Ramos (cell line): ENCODE data around the gene THBS2.
"Not testable (repeated sequence)": the region's sequence is repeated elsewhere in the genome, so short reads cannot be mapped to it uniquely, and the experiment has no call there.

Source experiments
- in situ Hi-C: fragments of 300-500 bp; cut with MboI; formaldehyde crosslinking; loops from one replicate; pipeline ENCODE4 v1.14.3; 2022; ENCODE audit warnings: low sequenced_read_pairs; ENCODE audit not compliant: unreplicated experiment

The THBS2 gene

DNA sequence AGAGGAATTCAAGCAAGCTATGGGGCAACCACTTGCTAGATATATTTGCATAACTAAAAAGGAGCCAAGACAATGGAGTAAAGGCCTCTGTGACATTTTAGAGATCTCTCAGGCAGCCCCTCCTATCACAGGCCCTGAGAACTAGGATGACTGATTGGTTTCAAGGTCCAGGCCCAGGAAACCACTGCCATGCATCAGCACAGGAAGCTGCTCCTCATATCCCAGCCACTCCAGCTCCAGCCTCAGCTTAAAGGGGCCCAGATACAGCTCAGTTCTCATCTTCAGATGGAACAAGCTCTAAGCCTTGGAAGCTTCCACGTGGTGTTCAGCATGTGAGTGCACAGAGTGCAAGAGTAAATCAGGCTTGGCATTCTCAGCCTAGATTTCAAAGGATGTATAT lies 21.1 kb upstream of the THBS2 start:
- in situ Hi-C loops, result no loop called here

DNA sequence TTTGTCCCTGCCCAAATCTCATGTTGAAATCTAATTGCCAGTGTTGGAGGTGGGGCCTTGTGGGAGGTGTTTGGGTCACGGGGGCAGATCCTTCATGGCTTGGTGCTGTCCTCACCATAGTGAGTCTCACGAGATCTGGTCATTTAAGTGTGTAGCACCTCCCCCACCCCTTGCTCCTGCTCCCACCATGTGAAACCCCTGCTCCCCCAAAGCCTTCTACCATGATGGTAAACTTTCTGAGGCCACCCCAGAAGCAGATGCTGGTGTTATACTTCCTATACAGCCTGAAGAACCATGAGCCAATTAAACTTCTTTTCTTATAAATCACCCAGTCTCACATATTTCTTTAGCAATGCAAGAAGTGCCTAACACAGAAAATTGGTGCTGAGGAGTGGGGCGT lies 19.9 kb upstream of the THBS2 start:
- in situ Hi-C loops, result no loop called here

GRCh38 chr6:169271877-169272216 lies 18.2 kb upstream of the THBS2 start:
- in situ Hi-C loops, result no loop called here

GRCh38 chr6:169271158-169271876 lies 17.7 kb upstream of the THBS2 start:
- in situ Hi-C loops, result no loop called here

DNA sequence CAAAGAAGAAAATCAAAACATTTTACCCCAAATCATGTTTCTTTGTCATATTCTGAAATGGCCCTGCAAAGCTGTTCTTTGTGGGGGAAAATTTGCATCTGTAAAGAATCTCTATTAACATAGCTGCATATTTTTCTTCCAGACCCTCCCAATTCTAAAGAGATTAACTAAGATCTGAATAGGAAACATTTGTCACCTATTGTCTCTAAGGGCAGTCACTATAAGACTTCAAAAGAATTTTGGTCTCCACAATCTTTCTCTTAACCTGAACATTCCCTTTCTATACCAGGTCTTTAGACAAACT lies 16.4 kb upstream of the THBS2 start:
- in situ Hi-C loops, result not testable (repeated sequence)

DNA sequence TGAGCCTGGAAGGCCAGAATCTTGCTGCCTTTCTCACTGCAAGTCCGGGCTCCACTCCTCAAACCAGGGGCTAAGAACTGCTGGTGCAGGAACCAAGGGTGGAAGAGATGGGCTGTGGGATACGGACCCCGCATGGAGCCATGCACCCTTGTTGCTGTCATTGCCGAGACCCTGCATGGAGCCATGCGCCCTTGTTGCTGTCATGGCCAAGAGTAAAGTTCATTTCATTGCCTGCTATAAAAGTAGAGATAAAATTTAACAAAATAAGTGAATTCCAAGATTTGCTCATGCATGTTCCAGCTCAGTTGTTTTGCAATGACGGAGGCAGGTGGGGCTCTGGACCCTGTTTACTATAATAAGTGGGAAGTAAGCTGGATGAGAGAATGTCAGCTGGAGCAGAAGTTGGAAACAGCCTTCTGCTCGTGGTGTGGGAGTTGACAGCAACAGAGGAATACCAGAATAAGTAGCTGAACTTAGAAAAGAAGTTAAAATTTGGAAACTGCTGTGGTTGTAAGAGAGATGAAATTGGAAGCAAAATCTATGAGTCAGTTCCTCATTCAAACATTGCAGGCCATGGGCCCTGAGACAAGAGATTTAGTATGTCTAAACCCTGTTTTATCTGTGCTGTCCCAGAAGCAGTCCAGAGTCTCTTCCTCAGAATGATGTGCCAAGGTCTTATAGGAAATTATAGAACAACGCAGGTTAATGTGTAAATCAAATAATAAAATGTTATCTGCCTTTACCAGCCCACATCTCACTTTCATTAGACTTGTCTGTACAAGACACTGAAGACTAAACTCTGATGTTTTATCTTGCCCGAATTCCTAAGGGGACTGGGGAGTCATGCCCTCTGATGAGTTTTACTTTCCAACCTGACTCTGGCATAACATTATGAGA lies 15.8 kb upstream of the THBS2 start:
- in situ Hi-C loops, result no loop called here

- in situ Hi-C loops, result no loop called here
These were observed 14.6 kb upstream of the THBS2 start for GRCh38 chr6:169268276-169268675.

DNA sequence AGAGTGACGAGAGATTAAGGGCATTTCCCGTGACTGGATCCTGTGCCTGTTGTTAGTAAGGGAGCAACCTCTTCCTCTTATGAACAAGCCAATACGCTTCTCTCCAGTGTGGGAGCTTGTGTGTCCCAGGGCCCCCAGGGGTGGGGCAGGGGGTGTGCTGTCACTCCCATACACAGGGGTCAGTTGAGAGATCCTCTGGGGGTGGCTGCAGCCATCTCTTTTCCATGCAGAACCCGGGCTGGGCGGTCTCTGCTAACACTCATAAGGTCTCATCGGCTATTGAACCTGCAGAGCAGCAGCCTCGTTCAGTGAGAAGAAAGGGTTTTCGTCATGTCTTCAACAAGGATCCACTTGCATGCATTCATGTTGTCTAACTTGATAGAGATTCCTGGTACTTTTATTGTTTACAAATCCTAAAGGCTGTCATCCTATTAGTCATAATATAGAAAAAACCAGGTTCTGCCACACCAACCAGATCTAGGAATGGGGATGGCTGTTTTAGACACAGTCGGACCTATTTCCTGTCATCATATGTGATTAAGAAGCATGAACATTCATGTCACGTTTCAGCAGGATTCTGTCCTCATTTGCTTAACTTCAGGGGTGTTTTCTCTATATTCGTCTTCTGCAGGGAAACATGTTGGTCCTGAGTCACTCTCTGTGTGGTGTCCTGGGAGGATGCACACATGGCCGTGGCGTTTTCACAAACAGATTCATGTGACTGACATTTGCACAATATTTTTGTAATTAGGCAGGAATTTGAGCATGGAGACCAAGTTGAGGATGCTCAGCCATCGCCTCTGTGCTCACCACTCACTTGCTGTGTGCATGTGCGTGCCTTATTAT lies 13.3 kb upstream of the THBS2 start:
- in situ Hi-C loops, result no loop called here

- in situ Hi-C loops, result no loop called here
These were observed 12.6 kb upstream of the THBS2 start for GRCh38 chr6:169266261-169266660.

GRCh38 chr6:169265486-169266131 lies 12.0 kb upstream of the THBS2 start:
- in situ Hi-C loops, result no loop called here

GRCh38 chr6:169263836-169264608 lies 10.4 kb upstream of the THBS2 start:
- in situ Hi-C loops, result no loop called here

GRCh38 chr6:169263374-169263773 lies 9.7 kb upstream of the THBS2 start:
- in situ Hi-C loops, result no loop called here

GRCh38 chr6:169262602-169263001 lies 9.0 kb upstream of the THBS2 start:
- in situ Hi-C loops, result not testable (repeated sequence)

DNA sequence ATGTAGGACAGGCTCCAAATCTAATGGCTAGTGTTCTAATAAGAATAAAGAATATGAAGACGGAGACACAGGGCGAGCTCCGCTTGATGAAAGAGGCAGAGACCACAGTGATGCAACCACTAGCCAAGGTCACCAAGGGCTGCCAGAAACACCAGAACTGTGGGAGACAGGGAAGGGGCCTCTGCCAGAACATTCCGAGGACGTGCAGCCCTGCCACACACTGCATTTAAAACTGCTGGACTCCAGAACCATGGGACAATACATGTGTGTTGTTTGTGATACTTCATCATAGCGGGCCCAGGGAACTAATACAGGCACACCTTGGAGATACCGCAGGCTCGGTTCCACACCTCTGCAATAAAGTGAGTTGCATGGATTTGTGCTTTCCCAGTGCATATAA lies 2.9 kb upstream of the THBS2 start:
- in situ Hi-C loops, result no loop called here

DNA sequence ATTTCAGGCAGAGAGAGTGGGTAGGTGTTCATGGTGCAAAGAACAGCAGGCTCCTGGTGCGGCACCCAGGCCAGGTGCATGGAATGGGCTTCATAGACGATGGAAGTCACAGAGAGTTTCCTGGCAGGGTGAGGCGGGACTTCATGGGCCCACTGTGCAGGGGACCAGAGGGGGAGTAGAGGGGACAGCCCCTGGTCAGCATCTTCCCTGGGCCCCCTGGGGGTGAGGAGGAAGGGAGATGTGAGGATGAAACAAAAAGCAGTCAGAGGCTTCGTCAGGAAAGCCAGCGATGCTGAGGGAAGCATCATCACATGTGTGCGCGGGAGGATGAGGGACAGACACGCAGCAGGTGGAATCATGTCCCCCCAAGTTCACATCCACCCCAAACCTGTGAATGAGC lies 2.4 kb upstream of the THBS2 start:
- in situ Hi-C loops, result no loop called here

DNA sequence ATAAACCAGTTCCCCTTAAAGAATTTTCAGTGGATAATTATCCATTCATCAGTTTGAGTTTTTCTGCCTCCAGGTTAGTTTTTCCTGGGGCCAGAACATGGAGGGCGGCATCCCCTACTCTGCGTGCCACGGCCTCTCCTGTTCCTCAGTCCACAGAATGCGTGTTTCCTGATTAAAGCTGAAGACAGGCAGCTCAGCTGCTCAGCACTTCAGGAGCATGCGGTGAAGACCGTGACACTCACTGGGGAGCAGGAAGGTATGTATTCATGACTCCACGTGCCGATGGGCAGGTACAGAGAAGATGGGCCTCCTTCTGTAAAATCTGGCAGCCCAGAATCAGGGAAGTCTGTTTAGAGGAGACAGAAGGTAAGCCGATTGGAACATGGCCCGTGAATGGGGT lies 2.0 kb upstream of the THBS2 start:
- in situ Hi-C loops, result no loop called here

- in situ Hi-C loops, result no loop called here
These were observed 1.0 kb upstream of the THBS2 start for GRCh38 chr6:169254456-169255316.

DNA sequence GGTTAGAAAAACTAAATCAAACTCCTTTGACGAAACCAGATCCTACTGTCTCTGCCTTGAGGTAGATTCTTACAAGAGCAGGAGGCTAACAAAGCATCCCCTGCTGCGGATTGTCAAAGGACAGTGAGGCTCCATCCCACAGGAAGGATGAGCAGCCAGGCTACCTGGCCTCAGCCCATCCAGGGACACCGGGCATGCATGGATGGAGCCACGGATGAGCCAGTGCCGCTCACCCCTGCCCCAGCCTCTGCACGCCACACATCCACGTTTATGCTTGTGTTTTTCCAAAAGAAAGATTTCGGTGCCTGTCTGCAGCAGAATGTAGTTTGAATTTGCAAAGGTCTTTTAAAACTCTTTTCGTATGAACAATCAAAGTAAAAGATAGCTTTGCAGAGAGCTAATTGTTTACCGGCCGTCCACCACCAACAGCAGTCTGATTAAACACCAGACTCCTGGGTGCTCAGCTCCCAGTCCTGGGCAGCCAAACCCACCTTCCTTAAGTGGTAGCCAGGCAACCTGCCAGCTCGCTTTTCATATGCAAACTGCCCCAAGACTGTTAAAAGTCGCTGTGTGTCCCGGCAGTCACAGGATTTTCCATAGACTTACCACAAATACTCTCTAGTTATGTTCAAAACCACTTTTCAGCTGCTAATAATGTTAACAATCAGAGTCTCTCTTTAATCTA lies 999 bp downstream of the THBS2 start:
- in situ Hi-C loops, result no loop called here
